ENCODE measurements around the gene UQCRC1. TPM values are rescaled to one million over a fixed set of nuclear protein-coding genes. Genes with fewer than 3 reads are reported as not detected.

Gene UQCRC1
- total RNA-seq, 1 experiment from 2014 or later = 323 TPM

- Mint-ChIP-seq H3K27ac (no peak overlapping the region), H3K9me3 (no peaks in the 10 kb centered on the region), H3K27me3 (ENCODE audit: low read depth) (no peaks in the 10 kb centered on the region), H3K4me1 (peaks cover 16% of the 10 kb centered on the region), H3K4me3 (no peak overlapping the region), H3K36me3 (peaks cover 51% of the 10 kb centered on the region)
- POLR2A ChIA-PET = interaction anchor here (0.5 kb wide), 1 partner anchor 119 kb away, joined by 3 read pairs; no protein-coding TSS in a partner anchor
- DNase-seq (ENCODE audit: low spot score) (no peak), ATAC-seq (no peak)
- CTCF ChIA-PET = interaction anchor here (1.0 to 1.4 kb wide), 3 partner anchors 37 to 162 kb away, joined by 3 to 6 read pairs (median 4); partner anchors contain the start of gene SLC26A6
- no peak for TF ChIP-seq IRF2 (CRISPR knock-in tag; IDR thresholded peaks at IDR 0.05; ENCODE audit: borderline replicate concordance, low read depth)
- TF ChIP-seq SOX15 (CRISPR knock-in tag; IDR thresholded peaks at IDR 0.05) = no peak
- TF ChIP-seq ERG (CRISPR knock-in tag; IDR thresholded peaks at IDR 0.05) = no peak
- TF ChIP-seq RORB (CRISPR knock-in tag; IDR thresholded peaks at IDR 0.05) = no peak
- TF ChIP-seq ZNF317 (CRISPR knock-in tag; IDR thresholded peaks at IDR 0.05; ENCODE audit: borderline replicate concordance, low read depth) = no peak
- no peak for TF ChIP-seq ESRRA (CRISPR knock-in tag; IDR thresholded peaks at IDR 0.05; ENCODE audit: borderline replicate concordance)
- TF ChIP-seq FOXP1 (CRISPR knock-in tag; IDR thresholded peaks at IDR 0.05; ENCODE audit: borderline replicate concordance) = no peak
- no peak for TF ChIP-seq CREB1 (CRISPR knock-in tag; IDR thresholded peaks at IDR 0.05)
- TF ChIP-seq NFATC4 (CRISPR knock-in tag; IDR thresholded peaks at IDR 0.05) = no peak
- no peak for TF ChIP-seq JUN (CRISPR knock-in tag; IDR thresholded peaks at IDR 0.05)
- no peak for TF ChIP-seq PREB (CRISPR knock-in tag; IDR thresholded peaks at IDR 0.05; ENCODE audit: borderline replicate concordance)
- TF ChIP-seq PRDM15 (CRISPR knock-in tag; IDR thresholded peaks at IDR 0.05) = no peak
- TF ChIP-seq NFE2L1 (CRISPR knock-in tag; IDR thresholded peaks at IDR 0.05) = no peak
These were observed 10.9 kb downstream of the UQCRC1 start for GRCh38 chr3:48598323-48599076.

- Mint-ChIP-seq H3K9me3 (no peaks in the 10 kb centered on the region), H3K4me3 (no peak overlapping the region), H3K27ac (peak overlapping the region; percentile 75), H3K27me3 (ENCODE audit: low read depth) (no peaks in the 10 kb centered on the region; the same call in 1 of the 2 replicates), H3K4me1 (peaks cover 16% of the 10 kb centered on the region), H3K36me3 (peaks cover 40% of the 10 kb centered on the region)
- ChIA-PET CTCF (interaction anchor here (1.0 to 1.4 kb wide), 3 partner anchors 37 to 161 kb away, joined by 3 to 6 read pairs (median 3); partner anchors contain the start of gene SLC26A6), POLR2A (no interaction called here)
- no peak for DNase-seq (ENCODE audit: low spot score)
- ATAC-seq = no peak
- no peak for TF ChIP-seq HMGXB4 (CRISPR knock-in tag; IDR thresholded peaks at IDR 0.05)
- no peak for TF ChIP-seq MAX (CRISPR knock-in tag; IDR thresholded peaks at IDR 0.05)
- TF ChIP-seq ZNF416 (CRISPR knock-in tag; IDR thresholded peaks at IDR 0.05) = no peak
- no peak for TF ChIP-seq USF2 (CRISPR knock-in tag; IDR thresholded peaks at IDR 0.05)
- TF ChIP-seq ZNF219 (CRISPR knock-in tag; IDR thresholded peaks at IDR 0.05; ENCODE audit: borderline replicate concordance) = no peak
- TF ChIP-seq ZSCAN18 (CRISPR knock-in tag; IDR thresholded peaks at IDR 0.05) = no peak
- TF ChIP-seq IRF2 (CRISPR knock-in tag; IDR thresholded peaks at IDR 0.05; ENCODE audit: borderline replicate concordance, low read depth) = no peak
- no peak for TF ChIP-seq GABPB1 (CRISPR knock-in tag; IDR thresholded peaks at IDR 0.05)
- no peak for TF ChIP-seq ZNF281 (CRISPR knock-in tag; IDR thresholded peaks at IDR 0.05)
These were observed 12.0 kb downstream of the UQCRC1 start for GRCh38 chr3:48597408-48597800.

Measured in WTC11 (cell line).